Upper lobe of right lung (tissue), 1 donor: ENCODE measurements around the gene PRR5. TPM values are rescaled to one million over a fixed set of nuclear protein-coding genes. Genes with fewer than 3 reads are reported as not detected.

Experiments used
- ATAC-seq: fragments of 200-7000 bp; cut with Tn5 transposase; one replicate; pipeline ENCODE4 v1.9.1; 2020; ENCODE audit warnings: mild to moderate bottlenecking, moderate library complexity
- DNase-seq: peaks from one replicate; pipeline ENCODE4 v3.0.0-alpha.2; 2020
- H3K27ac ChIP-seq: fragments of 200-600 bp; one replicate; pipeline ENCODE4 v1.8.0; 2022
- H3K27me3 ChIP-seq: fragments of 200-600 bp; one replicate; pipeline ENCODE4 v1.8.0; 2022; ENCODE audit warnings: mild to moderate bottlenecking
- H3K36me3 ChIP-seq: fragments of 200-600 bp; one replicate; pipeline ENCODE4 v1.8.0; 2022
- H3K4me1 ChIP-seq: fragments of 200-600 bp; one replicate; pipeline ENCODE4 v1.8.0; 2022
- H3K4me3 ChIP-seq: fragments of 200-600 bp; one replicate; pipeline ENCODE4 v1.8.0; 2022; ENCODE audit warnings: mild to moderate bottlenecking
- H3K9me3 ChIP-seq: fragments of 200-600 bp; one replicate; pipeline ENCODE4 v1.8.0; 2022
- CTCF ChIP-seq: fragments of 200-600 bp; IDR thresholded peaks from one replicate; pipeline ENCODE4 v1.8.0; 2022; ENCODE audit warnings: antibody characterized with exemption
- intact Hi-C: fragments of 100-400 bp; cut with DNase I; formaldehyde crosslinking; loops from one replicate; pipeline ENCODE4 v1.11.0; 2022
- total RNA-seq: library from RNA; stranded (reverse); fragmentation: NEBNext Ultra II Directional; extraction: Animal tissue kit (Norgen Biotek cat#: 25700); gene quantifications from one replicate; pipeline ENCODE4 v1.2.1, GENCODE V29; 2021
- donor health status: DM: no; HTN: yes; CAD: no; lungs with severe emphysema.

The PRR5 gene
- total RNA-seq, 1 donor from 2014 or later = 13.6 TPM

GRCh38 chr22:44680058-44680457 lies 21.9 kb upstream of the PRR5 start:
- H3K9me3 ChIP-seq = no peaks in the 10 kb centered on the region
- H3K27me3 ChIP-seq = no peaks in the 10 kb centered on the region
- H3K4me1 ChIP-seq = peaks cover 13% of the 10 kb centered on the region
- H3K27ac ChIP-seq = no peak overlapping the region
- TF ChIP-seq CTCF = no peak
- H3K4me3 ChIP-seq = no peak overlapping the region
- DNase-seq = no peak
- no peak for ATAC-seq
- intact Hi-C loops = no loop called here
- no peaks in the 10 kb centered on the region for H3K36me3 ChIP-seq

DNA sequence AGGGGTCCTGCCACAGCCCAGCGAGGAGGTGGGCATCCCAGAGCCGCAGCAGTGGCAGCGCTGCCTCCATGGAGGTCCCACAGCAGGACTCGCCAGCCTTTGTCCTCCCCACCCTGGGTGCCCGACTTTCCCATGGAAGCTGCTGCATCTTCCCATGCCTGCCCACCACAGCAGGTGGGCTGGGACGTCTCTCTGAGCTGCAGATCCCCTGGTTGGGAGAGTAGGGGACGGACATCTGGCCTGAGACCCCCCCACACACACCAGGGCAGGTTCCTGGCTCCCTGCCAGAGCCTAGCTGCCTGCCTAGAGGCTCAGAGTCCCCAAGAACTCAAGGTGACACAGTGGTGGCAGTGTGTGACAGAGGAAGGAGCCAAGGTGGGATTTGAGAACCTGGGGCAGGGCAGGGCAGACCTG lies 21.5 kb upstream of the PRR5 start:
- Histone ChIP-seq H3K9me3 (no peaks in the 10 kb centered on the region), H3K27ac (no peak overlapping the region), H3K4me1 (peaks cover 17% of the 10 kb centered on the region), H3K27me3 (no peaks in the 10 kb centered on the region), H3K4me3 (no peak overlapping the region), H3K36me3 (no peaks in the 10 kb centered on the region)
- intact Hi-C loops = no loop called here
- no peak for TF ChIP-seq CTCF
- ATAC-seq = no peak
- no peak for DNase-seq

DNA sequence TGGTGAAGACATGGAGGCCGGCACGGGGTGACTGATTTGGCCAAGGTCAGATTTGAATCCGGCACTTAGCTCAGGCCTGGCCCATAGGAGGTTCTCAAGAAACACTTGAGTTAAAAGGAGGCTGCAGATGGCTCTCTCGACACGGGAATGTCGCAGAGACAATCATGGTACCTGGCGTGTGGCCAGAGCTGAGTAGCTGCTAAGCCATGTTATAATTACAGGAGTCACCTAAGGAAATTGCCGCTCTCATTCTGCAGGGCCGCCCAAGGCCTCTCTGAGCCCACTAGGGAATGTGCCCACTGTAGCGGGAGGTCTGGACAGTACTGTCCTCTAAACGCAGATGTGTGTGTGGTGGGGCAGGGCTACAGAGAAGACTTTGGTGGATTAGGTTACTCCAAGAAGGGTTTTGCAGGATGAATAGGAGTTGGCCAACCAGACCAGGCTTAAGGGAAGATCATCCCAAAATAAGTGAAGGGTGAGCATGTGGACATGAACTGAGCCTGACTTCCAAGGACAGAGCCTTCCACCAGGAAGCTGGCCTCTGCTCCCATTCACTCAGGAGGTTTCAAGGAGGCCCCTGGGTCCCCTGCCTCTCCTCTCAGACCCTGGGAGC lies 19.3 kb upstream of the PRR5 start:
- H3K9me3 ChIP-seq = no peaks in the 10 kb centered on the region
- H3K4me1 ChIP-seq = peaks cover 17% of the 10 kb centered on the region
- H3K27ac ChIP-seq = no peak overlapping the region
- no peak for ATAC-seq
- DNase-seq = no peak
- no peak overlapping the region for H3K4me3 ChIP-seq
- no peak for TF ChIP-seq CTCF
- no peaks in the 10 kb centered on the region for H3K36me3 ChIP-seq
- intact Hi-C loops = no loop called here
- H3K27me3 ChIP-seq = no peaks in the 10 kb centered on the region

DNA sequence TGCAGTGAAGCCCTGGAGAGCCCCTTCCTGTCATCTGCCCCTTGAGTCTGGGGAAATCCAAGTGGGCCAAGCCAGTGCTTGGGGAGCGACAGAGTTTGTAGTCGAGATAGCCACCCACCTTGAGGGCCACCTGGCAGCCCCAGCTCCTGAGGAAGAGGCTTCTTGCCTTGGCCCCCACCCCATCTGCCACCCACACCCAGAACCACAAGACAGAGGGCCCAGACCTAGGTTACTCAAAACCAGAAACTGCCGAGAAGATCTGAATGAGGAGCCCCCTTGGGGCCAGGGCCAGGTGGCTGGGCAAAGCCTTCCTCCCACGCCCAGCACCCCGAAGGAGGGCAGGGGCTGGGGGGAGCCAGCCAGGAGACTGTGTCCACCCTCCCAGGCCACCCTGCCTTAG lies 18.8 kb upstream of the PRR5 start:
- intact Hi-C loops = no loop called here
- ATAC-seq (no peak), DNase-seq (no peak)
- Histone ChIP-seq H3K27me3 (no peaks in the 10 kb centered on the region), H3K4me3 (no peak overlapping the region), H3K27ac (no peak overlapping the region), H3K36me3 (no peaks in the 10 kb centered on the region), H3K4me1 (peaks cover 17% of the 10 kb centered on the region), H3K9me3 (no peaks in the 10 kb centered on the region)
- no peak for TF ChIP-seq CTCF

- H3K27ac ChIP-seq = no peak overlapping the region
Measured at GRCh38 chr22:44683881-44684280, 18.1 kb upstream of the PRR5 start.

More at GRCh38 chr22:44683881-44684280, 18.1 kb upstream of the PRR5 start:
- ATAC-seq (no peak), DNase-seq (no peak)
- Histone ChIP-seq H3K27me3 (no peaks in the 10 kb centered on the region), H3K4me3 (no peak overlapping the region), H3K36me3 (no peaks in the 10 kb centered on the region), H3K4me1 (peaks cover 17% of the 10 kb centered on the region), H3K9me3 (no peaks in the 10 kb centered on the region)
- intact Hi-C loops = no loop called here
- no peak for TF ChIP-seq CTCF
